HUES6 (cell line): ENCODE measurements around the gene CBX7.

Source experiments
- H3K27ac ChIP-seq: 2 replicates; pipeline ENCODE4 v1.7.0; 2013; ENCODE audit warnings: low read depth, mild to moderate bottlenecking, low read length, inconsistent platforms
- H3K27me3 ChIP-seq: 2 replicates; pipeline ENCODE4 v1.6.1; 2013; ENCODE audit warnings: low read length; ENCODE audit not compliant: control insufficient read depth, insufficient read depth
- H3K36me3 ChIP-seq: 2 replicates; pipeline ENCODE4 v1.6.1; 2013; ENCODE audit warnings: low read length; ENCODE audit not compliant: control insufficient read depth, insufficient read depth
- H3K4me1 ChIP-seq: 2 replicates; pipeline ENCODE4 v1.6.1; 2013; ENCODE audit warnings: low read length; ENCODE audit not compliant: control insufficient read depth, insufficient read depth
- H3K4me3 ChIP-seq: 2 replicates; pipeline ENCODE4 v1.5.1; 2013; ENCODE audit warnings: low read depth, low read length
- H3K9ac ChIP-seq: one replicate; pipeline ENCODE4 v1.6.1; 2013; ENCODE audit warnings: mild to moderate bottlenecking, low read length
- H3K9me3 ChIP-seq: 2 replicates; pipeline ENCODE4 v1.6.1; 2013; ENCODE audit warnings: low read depth, low read length; ENCODE audit not compliant: control insufficient read depth, insufficient read depth

The CBX7 gene

DNA sequence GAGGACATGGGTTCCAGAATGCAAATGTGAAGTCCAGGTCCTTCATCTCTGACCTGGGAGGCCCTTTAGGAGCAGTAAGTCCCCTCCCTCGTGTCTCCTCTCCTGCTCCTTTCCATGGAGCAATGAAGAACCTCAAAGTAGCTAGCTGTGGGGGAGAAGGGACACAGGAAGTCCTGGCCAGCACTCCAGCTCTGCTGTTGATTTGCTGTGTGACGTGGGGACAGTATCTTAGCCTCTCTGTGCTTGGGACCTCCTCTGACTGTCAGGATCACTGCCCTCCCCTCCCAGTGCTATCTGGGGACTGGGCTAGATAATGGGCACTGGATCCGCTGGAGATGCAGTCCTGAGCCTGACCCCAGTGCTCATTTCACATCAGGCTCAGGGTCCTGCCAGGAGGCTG, 56.5 kb downstream of the CBX7 start:
- Histone ChIP-seq H3K4me3 (no peak overlapping the region), H3K27ac (no peak overlapping the region), H3K36me3 (no peaks in the 10 kb centered on the region), H3K4me1 (peaks cover 32% of the 10 kb centered on the region), H3K27me3 (no peaks in the 10 kb centered on the region), H3K9ac (no peak overlapping the region), H3K9me3 (no peaks in the 10 kb centered on the region)

DNA sequence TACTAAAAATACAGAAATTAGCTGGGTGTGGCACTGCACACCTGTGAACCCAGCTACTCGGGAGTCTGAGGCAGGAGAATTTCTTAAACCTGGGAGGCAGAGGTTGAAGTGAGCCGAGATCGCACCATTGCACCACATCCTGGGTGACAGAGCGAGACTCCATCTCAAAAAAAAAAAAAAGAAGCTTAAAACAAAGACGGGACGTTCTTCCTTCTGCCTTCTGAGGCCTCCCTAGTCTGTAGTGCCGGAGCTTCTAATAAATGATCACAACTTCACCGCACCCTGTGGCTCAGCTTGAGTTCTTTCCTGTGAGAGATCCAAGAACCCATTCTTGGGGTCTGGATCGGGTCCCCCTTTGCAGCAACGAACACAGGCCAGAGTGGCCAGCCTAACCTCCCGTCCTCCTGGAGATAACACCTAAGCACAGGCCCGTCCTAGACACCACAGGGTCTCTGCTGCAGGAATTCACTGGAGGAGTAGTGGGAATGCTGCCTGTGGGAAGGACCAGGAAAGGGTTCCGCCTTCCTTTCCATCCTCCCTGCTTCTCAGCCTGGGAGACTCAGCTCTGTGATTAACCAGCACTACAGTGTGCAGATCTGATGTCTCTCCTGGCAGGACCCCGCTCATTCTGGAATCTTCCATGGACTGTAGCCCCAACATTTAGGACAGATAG, 57.6 kb downstream of the CBX7 start:
- Histone ChIP-seq H3K4me1 (peaks cover 26% of the 10 kb centered on the region), H3K36me3 (no peaks in the 10 kb centered on the region), H3K4me3 (no peak overlapping the region), H3K9me3 (no peaks in the 10 kb centered on the region), H3K27ac (no peak overlapping the region), H3K27me3 (no peaks in the 10 kb centered on the region), H3K9ac (no peak overlapping the region)

DNA sequence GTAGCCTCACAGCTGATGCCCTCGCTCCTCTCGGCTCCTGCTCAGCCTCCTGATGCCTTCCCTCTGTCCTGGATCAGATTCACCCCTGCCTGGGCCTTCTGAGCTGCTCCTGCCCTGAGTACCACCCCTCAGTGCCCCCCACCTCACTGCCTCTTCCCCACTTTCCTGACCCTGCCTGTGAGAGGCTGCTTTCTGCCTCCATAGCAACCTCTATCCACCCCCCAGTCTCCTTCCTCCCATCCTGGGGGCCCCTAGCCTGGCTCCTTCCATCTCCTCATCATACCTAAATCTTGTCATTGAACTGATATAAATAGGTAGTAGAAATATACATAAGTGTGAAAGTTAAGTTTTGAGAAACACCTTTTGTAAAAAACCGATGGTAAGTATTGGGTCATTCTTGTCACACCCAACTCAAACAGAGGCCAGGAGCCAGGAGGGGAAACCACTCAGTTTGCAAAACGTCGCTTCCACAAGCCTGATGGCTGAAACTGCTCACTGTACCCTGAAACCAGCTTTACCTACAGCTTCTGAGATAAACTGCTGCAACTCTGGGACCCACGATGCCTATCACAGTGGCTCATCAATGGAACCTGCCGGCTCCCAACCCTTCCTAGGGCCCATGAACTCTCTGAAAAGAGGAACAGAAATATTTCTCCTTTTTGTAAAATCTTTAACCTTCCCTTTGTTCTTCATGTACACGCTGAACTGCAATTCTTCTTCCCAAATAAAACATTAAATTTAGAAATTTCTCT, 60.2 kb downstream of the CBX7 start:
- no peak overlapping the region for H3K27ac ChIP-seq
- peaks cover 28% of the 10 kb centered on the region for H3K4me1 ChIP-seq
- no peaks in the 10 kb centered on the region for H3K9me3 ChIP-seq
- H3K36me3 ChIP-seq = no peaks in the 10 kb centered on the region
- no peak overlapping the region for H3K9ac ChIP-seq
- H3K4me3 ChIP-seq = no peak overlapping the region
- no peaks in the 10 kb centered on the region for H3K27me3 ChIP-seq

DNA sequence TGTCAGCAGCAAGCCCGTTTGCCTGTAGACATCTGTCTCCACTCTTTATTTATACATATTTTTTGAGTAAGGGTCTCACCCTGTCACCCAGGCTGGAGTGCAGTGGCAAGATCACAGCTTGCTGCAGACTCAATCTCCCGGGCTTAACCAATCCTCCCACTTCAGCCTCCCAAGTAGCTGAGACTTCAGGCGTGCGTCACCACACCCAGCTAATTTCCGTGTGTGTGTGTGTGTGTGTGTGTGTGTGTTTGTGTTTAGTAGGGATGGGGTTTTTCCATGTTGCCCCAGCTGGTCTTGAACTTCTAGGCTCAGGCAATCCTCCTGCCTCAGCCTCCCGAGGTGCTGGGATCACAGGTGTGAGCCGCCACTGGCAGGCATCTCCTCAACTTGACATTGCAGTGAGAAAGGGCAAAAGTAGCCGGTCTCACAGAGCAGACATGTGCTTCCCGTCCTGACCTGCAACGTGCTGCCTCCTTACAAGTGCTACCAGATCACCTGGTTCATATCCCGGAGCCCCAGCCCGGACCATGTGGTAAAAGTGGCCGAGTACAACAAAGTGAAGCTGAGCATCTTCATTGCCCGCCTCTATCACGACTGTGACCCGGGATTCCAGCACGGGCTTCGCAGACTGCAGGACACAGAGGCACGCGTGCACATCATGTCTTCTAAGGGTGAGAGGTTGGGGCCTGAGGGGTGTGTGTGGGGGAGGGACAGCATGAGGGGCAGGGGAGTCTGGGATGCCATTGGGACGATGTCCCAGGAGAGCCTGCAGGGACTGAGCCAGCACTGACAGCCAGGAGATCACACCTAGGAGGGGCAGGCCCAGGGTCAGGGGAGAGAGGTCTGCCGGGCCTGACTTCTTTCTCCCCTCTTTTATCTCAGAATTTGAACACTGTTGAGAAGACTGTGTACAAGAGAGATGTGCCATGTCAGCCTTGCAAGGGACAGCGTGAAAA, 61.1 kb downstream of the CBX7 start:
- H3K9ac ChIP-seq = no peak overlapping the region
- no peaks in the 10 kb centered on the region for H3K9me3 ChIP-seq
- peaks cover 23% of the 10 kb centered on the region for H3K4me1 ChIP-seq
- H3K27ac ChIP-seq = no peak overlapping the region
- no peak overlapping the region for H3K4me3 ChIP-seq
- no peaks in the 10 kb centered on the region for H3K36me3 ChIP-seq
- no peaks in the 10 kb centered on the region for H3K27me3 ChIP-seq

DNA sequence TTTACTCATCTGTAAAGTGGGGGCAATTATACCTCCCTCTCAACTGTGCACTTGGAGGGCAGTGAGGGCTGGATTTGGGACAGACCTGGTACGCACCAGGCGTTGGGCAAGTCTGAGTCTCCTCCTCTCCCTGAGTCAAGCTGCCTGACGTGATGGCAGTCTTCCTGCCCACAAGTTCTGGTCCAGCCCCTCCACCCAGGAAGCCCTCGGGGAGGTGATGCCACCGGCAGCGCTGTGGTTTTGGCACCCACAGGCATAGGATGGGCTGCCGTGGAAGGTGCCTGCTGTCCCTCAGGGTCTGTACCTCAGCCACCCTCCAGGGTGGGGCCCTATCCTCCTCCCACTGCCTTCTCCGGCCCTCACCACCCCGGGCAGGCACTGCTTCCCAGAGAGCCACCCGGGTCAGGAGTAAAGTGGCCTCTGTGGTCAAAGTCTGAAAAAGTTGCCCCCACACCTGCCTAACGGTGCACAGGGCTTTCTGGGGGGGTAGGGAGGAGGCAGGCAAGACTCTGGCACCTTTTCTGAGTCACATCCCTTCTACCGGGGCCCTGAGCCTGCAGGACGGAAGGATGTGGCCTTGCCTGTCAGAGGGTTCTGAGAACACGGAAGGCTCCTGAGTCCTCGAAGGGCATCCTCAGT, 61.9 kb downstream of the CBX7 start:
- Histone ChIP-seq H3K36me3 (no peaks in the 10 kb centered on the region), H3K9ac (no peak overlapping the region), H3K27me3 (no peaks in the 10 kb centered on the region), H3K4me1 (peaks cover 23% of the 10 kb centered on the region), H3K27ac (no peak overlapping the region), H3K9me3 (no peaks in the 10 kb centered on the region), H3K4me3 (no peak overlapping the region)

DNA sequence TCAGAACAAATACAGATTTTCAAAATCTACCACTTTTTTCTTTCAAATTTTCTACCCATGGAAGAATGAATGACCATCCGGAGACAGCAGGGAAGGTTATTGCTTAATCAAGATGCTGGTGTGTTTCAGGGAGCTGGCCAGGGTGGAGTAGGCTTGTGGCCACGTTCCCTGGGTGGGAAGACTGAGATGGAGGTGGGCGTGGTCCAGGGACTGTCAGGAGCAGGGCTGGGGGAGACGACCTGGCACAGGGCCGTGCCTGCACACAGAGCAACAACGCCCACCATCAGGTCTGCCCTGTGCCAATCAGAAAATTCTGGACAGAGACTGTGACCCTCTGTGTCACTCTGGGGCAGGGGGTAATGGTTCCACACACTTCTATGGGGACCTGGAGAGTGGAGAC, 62.6 kb downstream of the CBX7 start:
- no peaks in the 10 kb centered on the region for H3K9me3 ChIP-seq
- H3K9ac ChIP-seq = no peak overlapping the region
- no peak overlapping the region for H3K4me3 ChIP-seq
- H3K36me3 ChIP-seq = no peaks in the 10 kb centered on the region
- H3K4me1 ChIP-seq = peaks cover 20% of the 10 kb centered on the region
- H3K27me3 ChIP-seq = no peaks in the 10 kb centered on the region
- H3K27ac ChIP-seq = no peak overlapping the region

DNA sequence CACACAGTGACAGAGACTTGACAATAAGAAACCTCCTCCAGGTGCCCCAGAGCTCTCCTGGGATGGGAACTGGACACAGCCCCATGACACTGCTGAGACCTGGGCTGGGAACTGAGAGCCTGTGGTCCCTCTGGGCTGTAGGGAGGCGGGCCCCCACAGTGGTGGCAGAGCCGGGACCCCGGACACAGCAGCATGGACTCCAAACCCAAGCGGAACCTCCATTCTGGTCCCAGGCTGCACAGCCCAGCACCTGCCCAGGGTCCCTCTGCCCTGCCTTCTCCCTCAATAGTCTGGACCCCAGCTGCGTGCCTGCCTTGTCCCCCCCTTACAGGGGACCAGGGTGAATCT, 63.8 kb downstream of the CBX7 start:
- no peaks in the 10 kb centered on the region for H3K9me3 ChIP-seq
- H3K27ac ChIP-seq = no peak overlapping the region
- H3K4me1 ChIP-seq = peaks cover 18% of the 10 kb centered on the region
- no peak overlapping the region for H3K9ac ChIP-seq
- H3K4me3 ChIP-seq = no peak overlapping the region
- no peaks in the 10 kb centered on the region for H3K36me3 ChIP-seq
- no peaks in the 10 kb centered on the region for H3K27me3 ChIP-seq

DNA sequence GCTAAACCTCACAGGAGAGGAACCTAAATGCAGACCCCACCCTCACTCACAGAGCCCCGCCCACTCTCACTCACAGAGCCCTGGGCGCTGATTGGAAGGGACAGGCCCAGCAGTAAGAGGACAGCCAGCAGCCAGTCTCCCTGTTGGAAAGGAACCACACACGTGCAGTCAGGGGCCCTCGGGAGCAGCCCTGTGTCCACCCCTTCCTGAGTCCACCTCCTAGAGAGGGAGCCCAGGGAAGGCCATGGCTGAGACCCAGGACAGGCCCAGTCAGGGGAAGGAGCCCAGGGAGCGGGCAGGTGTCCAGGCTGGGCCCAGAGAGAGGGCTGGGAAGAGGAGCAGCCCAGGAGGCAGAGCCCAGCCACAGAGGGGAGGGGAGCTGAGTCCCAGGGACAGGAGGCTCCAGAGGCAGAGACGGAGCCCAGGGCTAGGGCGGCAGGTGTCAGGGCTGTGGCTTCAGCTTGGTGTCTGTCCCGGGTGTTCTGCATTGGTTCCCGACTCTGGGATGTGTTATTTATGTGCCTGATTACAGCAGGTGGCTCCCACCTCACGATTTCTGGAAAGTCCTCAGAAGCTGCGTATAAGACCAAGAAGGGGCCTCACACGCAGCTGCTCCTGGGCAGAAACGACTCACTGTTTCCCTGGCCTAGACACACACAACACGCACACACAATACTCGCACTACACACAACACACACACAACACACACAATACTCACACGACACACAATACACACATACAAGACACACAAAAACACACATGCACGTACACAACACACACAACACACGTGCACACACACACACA, 64.4 kb downstream of the CBX7 start:
- no peaks in the 10 kb centered on the region for H3K27me3 ChIP-seq
- no peak overlapping the region for H3K4me3 ChIP-seq
- no peaks in the 10 kb centered on the region for H3K9me3 ChIP-seq
- no peak overlapping the region for H3K9ac ChIP-seq
- H3K4me1 ChIP-seq = peaks cover 18% of the 10 kb centered on the region
- H3K27ac ChIP-seq = no peak overlapping the region
- H3K36me3 ChIP-seq = no peaks in the 10 kb centered on the region

DNA sequence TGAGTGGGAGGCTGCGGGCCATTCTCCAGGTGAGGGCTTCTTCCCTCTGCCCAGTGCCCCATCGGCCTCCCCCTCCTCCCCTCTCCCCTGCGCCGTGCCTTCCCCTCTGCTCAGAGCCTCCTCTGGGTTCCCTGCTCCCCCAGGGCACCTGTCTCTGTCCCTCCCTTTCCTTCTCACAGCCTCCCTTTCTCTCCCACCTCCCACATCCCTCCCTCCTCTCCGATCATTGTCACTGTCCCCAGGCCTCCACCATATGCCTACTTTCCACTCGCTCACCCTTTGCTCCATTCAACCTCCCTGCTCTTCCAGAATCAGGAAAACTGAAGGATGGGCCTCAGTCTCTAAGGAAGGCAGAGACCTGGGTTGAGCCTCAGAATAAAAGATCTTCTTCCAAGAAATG, 65.4 kb downstream of the CBX7 start:
- Histone ChIP-seq H3K27me3 (no peaks in the 10 kb centered on the region), H3K4me1 (peaks cover 18% of the 10 kb centered on the region), H3K9me3 (no peaks in the 10 kb centered on the region), H3K9ac (no peak overlapping the region), H3K36me3 (no peaks in the 10 kb centered on the region), H3K4me3 (no peak overlapping the region), H3K27ac (no peak overlapping the region)

DNA sequence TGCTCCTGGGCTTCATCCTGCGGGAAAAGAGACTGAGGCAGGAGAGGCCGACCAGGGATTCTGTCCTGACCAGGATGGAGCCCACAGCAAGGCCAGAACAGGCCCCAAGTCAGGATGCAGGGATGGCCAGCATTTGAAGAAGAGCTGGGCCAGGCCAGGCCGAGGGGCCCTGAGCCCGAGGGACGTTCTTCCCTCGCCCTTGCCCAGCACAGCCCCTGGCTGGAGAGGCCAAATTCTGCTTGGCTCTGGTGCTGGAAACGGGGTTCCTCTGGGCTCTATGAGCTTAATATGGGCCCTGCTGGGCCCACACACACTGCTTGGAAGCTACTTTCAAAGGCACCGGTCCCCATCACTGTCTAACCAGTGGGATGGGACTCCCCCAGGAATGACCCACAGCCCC, 67.8 kb downstream of the CBX7 start:
- no peak overlapping the region for H3K4me3 ChIP-seq
- no peaks in the 10 kb centered on the region for H3K36me3 ChIP-seq
- H3K9me3 ChIP-seq = no peaks in the 10 kb centered on the region
- H3K27me3 ChIP-seq = no peaks in the 10 kb centered on the region
- peaks cover 18% of the 10 kb centered on the region for H3K4me1 ChIP-seq
- H3K9ac ChIP-seq = no peak overlapping the region
- H3K27ac ChIP-seq = no peak overlapping the region
